HCT116 (cell line): ENCODE measurements around the gene ACTN4. TPM values are rescaled to one million over a fixed set of nuclear protein-coding genes. Genes with fewer than 3 reads are reported as not detected.
"Not testable (repeated sequence)": the region's sequence is repeated elsewhere in the genome, so short reads cannot be mapped to it uniquely, and the experiment has no call there.

Experiments used
- ATAC-seq: fragments of 200-7000 bp; cut with Tn5 transposase; 2 replicates; pipeline ENCODE4 v1.9.1; 2020; ENCODE audit warnings: mild to moderate bottlenecking, moderate library complexity
- BruUV-seq: library from RNA; stranded (reverse); fragments of 400-500 nt; replicated peaks from 2 replicates; lab custom pipeline; 2021; lab: Mats Ljungman, UMichigan
- CTCF ChIA-PET: fragments of 300-600 bp; sonication (Branson Sonifier 250); formaldehyde crosslinking; loops from one replicate; lab custom pipeline; 2021; ENCODE audit warnings: antibody characterized with exemption; lab: Charles Lee
- POLR2A ChIA-PET: fragments of 300-600, 350-600 bp; sonication (Branson Sonifier 250); formaldehyde crosslinking; loops from one replicate; lab custom pipeline; 2021; ENCODE audit warnings: antibody characterized with exemption; lab: Charles Lee
- RAD21 ChIA-PET, 2 experiments: fragments of 300-600 bp; sonication (Branson Sonifier 250); formaldehyde crosslinking; loops; one replicate each; lab custom pipeline; 2023; ENCODE audit warnings: low total read pairs in 2 of 2; ENCODE audit not compliant: uncharacterized antibody in 2 of 2, unreplicated experiment in 2 of 2, low non-redundant PET in 1 of 2; lab: Charles Lee
- DNase-seq: peaks from one replicate; pipeline ENCODE4 v3.0.0-alpha.2; 2010; ENCODE audit warnings: low read depth, low spot score
- H2AFZ ChIP-seq: fragments of 200-600 bp; shearing (Covaris generic), sonication (generic); 2 replicates; pipeline ENCODE4 v1.6.1; 2017; ENCODE audit warnings: low read depth, mixed run types, mixed read lengths, antibody characterized with exemption, low read length; ENCODE audit not compliant: poor library complexity, severe bottlenecking
- H3K27ac ChIP-seq: 2 replicates; pipeline ENCODE4 v1.5.1; 2012; ENCODE audit warnings: low read depth, low read length
- H3K27me3 ChIP-seq: fragments of 200-600 bp; sonication (generic); 2 replicates; pipeline ENCODE4 v1.6.1; 2016; ENCODE audit warnings: mixed run types, low read length, mixed read lengths; ENCODE audit not compliant: insufficient read depth
- H3K36me3 ChIP-seq, 2 experiments: fragments of 200-500 bp in 1 of 2; fragments of 200-600 bp in 1 of 2; sonication (Bioruptor generic) in 1 of 2; sonication (generic) in 1 of 2; 2 replicates each; pipeline versions ENCODE4 v1.5.1 to v1.6.1; 2014 to 2016; ENCODE audit warnings: low read length in 2 of 2, inconsistent platforms in 1 of 2, mixed read lengths in 1 of 2, mixed run types in 1 of 2; ENCODE audit not compliant: insufficient read depth in 2 of 2, control insufficient read depth in 1 of 2
- H3K4me1 ChIP-seq, 2 experiments: fragments of 200-600 bp in 1 of 2; sonication (generic) in 1 of 2; 2 replicates each; pipeline versions ENCODE4 v1.5.1 to v1.6.1; 2012 to 2017; ENCODE audit warnings: low read length in 2 of 2, inconsistent platforms in 1 of 2, mild to moderate bottlenecking in 1 of 2, mixed read lengths in 1 of 2, mixed run types in 1 of 2, moderate library complexity in 1 of 2; ENCODE audit not compliant: insufficient read depth in 2 of 2, control insufficient read depth in 1 of 2
- H3K4me2 ChIP-seq: fragments of 200-600 bp; sonication (generic); 2 replicates; pipeline ENCODE4 v1.6.1; 2017; ENCODE audit warnings: mixed run types, low read length, mixed read lengths
- H3K4me3 ChIP-seq, 2 experiments: fragments of 200-600 bp in 1 of 2; sonication (generic) in 1 of 2; replicated peaks in 1 of 2; 2 replicates each; pipeline ENCODE4 v1.5.1; 2011 to 2016; ENCODE audit warnings: low read length in 2 of 2, control low read depth in 1 of 2, low read depth in 1 of 2, mild to moderate bottlenecking in 1 of 2, mixed read lengths in 1 of 2, mixed run types in 1 of 2
- H3K79me2 ChIP-seq: fragments of 200-600 bp; sonication (generic); 2 replicates; pipeline ENCODE4 v1.6.1; 2017; ENCODE audit warnings: mild to moderate bottlenecking, mixed run types, low read length, moderate library complexity, mixed read lengths; ENCODE audit not compliant: insufficient read depth
- H3K9ac ChIP-seq: fragments of 200-600 bp; sonication (generic); 2 replicates; pipeline ENCODE4 v1.6.1; 2016; ENCODE audit warnings: low read length, mixed read lengths
- H3K9me2 ChIP-seq: fragments of 200-600 bp; sonication (generic), shearing (Covaris generic); 2 replicates; pipeline ENCODE4 v1.6.1; 2017; ENCODE audit warnings: mixed run types, mild to moderate bottlenecking, moderate library complexity; ENCODE audit not compliant: insufficient read depth
- H3K9me3 ChIP-seq, 2 experiments: fragments of 200-500 bp in 1 of 2; fragments of 200-600 bp in 1 of 2; sonication (Bioruptor generic) in 1 of 2; sonication (generic) in 1 of 2; 2 replicates each; pipeline ENCODE4 v1.6.1; 2014 to 2017; ENCODE audit warnings: low read length in 2 of 2, mixed read lengths in 2 of 2, inconsistent platforms in 1 of 2, low read depth in 1 of 2, mild to moderate bottlenecking in 1 of 2, mixed run types in 1 of 2, moderate library complexity in 1 of 2; ENCODE audit not compliant: control insufficient read depth in 1 of 2, insufficient read depth in 1 of 2
- H4K20me1 ChIP-seq: fragments of 200-600 bp; sonication (generic), shearing (Covaris generic); 2 replicates; pipeline ENCODE4 v1.6.1; 2017; ENCODE audit warnings: mixed run types, mild to moderate bottlenecking, moderate library complexity; ENCODE audit not compliant: insufficient read depth
- ATF3 ChIP-seq: IDR thresholded peaks from 2 replicates; pipeline ENCODE4 v1.6.1; 2012
- EGR1 ChIP-seq: IDR thresholded peaks from 2 replicates; pipeline ENCODE4 v1.6.1; 2012; ENCODE audit warnings: low read depth
- ELF1 ChIP-seq: IDR thresholded peaks from 2 replicates; pipeline ENCODE4 v1.6.1; 2012; ENCODE audit warnings: low read depth, borderline replicate concordance
- EZH2 ChIP-seq: fragments of 200-600 bp; sonication (generic); IDR thresholded peaks from 2 replicates; pipeline ENCODE4 v1.6.1; 2017; ENCODE audit warnings: antibody characterized with exemption, mixed run types
- FOSL1 ChIP-seq: IDR thresholded peaks from 2 replicates; pipeline ENCODE4 v1.6.1; 2012; ENCODE audit warnings: low read depth
- JUND ChIP-seq: IDR thresholded peaks from 2 replicates; pipeline ENCODE4 v1.6.1; 2012
- POLR2AphosphoS5 ChIP-seq: IDR thresholded peaks from 2 replicates; pipeline ENCODE4 v1.6.1; 2011; ENCODE audit warnings: mild to moderate bottlenecking, low read depth, low read length, moderate library complexity
- SIN3A ChIP-seq: IDR thresholded peaks from 2 replicates; pipeline ENCODE4 v1.6.1; 2012; ENCODE audit warnings: low read depth
- SP1 ChIP-seq: IDR thresholded peaks from 2 replicates; pipeline ENCODE4 v1.6.1; 2012; ENCODE audit warnings: low read depth
- SRF ChIP-seq: IDR thresholded peaks from 2 replicates; pipeline ENCODE4 v1.6.1; 2012; ENCODE audit warnings: low read depth
- ZBTB33 ChIP-seq: IDR thresholded peaks from 2 replicates; pipeline ENCODE4 v1.6.1; 2011; ENCODE audit warnings: mild to moderate bottlenecking, low read length, moderate library complexity; ENCODE audit not compliant: insufficient replicate concordance; ENCODE audit errors: extremely low read depth
- intact Hi-C: fragments of 100-400 bp; cut with micrococcal nuclease; formaldehyde crosslinking; loops from 2 replicates; pipeline ENCODE4 v1.10.0; 2022
- total RNA-seq: library from RNA; stranded (reverse); gene quantifications from one replicate; pipeline ENCODE4 v1.2.1, GENCODE V29; 2021; ENCODE audit not compliant: unreplicated experiment

ACTN4 gene
- total RNA-seq, 1 experiment from 2014 or later = 651 TPM

GRCh38 chr19:38761884-38762389 lies 114.5 kb downstream of the ACTN4 start:
- intact Hi-C loops, H3K27ac ChIP-seq, H3K9me3 ChIP-seq, BruUV-seq, ATAC-seq, H3K4me1 ChIP-seq, H3K36me3 ChIP-seq, DNase-seq, H3K4me2 ChIP-seq, H4K20me1 ChIP-seq, H2AFZ ChIP-seq, H3K27me3 ChIP-seq, H3K9me2 ChIP-seq, H3K9ac ChIP-seq, RAD21 ChIA-PET, H3K4me3 ChIP-seq, H3K79me2 ChIP-seq: not testable (repeated sequence)
- ChIA-PET POLR2A (interaction anchor here (0.9 kb wide), 1 partner anchor 72 kb away, joined by 3 read pairs; no protein-coding TSS in a partner anchor), CTCF (interaction anchor here (1.4 kb wide), 1 partner anchor 8 kb away, joined by 6 read pairs; no protein-coding TSS in a partner anchor)

- no TSS peak for BruUV-seq
- intact Hi-C loops = no loop called here
- Histone ChIP-seq H3K9ac (no peak overlapping the region), H3K27me3 (no peaks in the 10 kb centered on the region), H3K4me3 (no peak overlapping the region), H3K79me2 (no peaks in the 10 kb centered on the region), H2AFZ (no peak overlapping the region), H3K4me2 (no peak overlapping the region), H3K9me3 (no peaks in the 10 kb centered on the region), H3K27ac (no peak overlapping the region), H4K20me1 (no peaks in the 10 kb centered on the region), H3K9me2 (no peaks in the 10 kb centered on the region), H3K4me1 (no peaks in the 10 kb centered on the region), H3K36me3 (no peaks in the 10 kb centered on the region)
- RAD21 ChIA-PET = no interaction called here
- DNase-seq (no peak), ATAC-seq (no peak)
- CTCF ChIA-PET = no interaction called here
- POLR2A ChIA-PET = no interaction called here
- TF ChIP-seq SP1 (no peak), POLR2AphosphoS5 (no peak), ELF1 (no peak), JUND (no peak), SRF (no peak), SIN3A (no peak), FOSL1 (no peak), EGR1 (no peak), ZBTB33 (no peak), EZH2 (no peak), ATF3 (no peak)
These were observed 116.4 kb downstream of the ACTN4 start for GRCh38 chr19:38763795-38764220.
